Lower leg skin (tissue), 4 donors: ENCODE measurements around the gene CRMP1. TPM values are rescaled to one million over a fixed set of nuclear protein-coding genes. Genes with fewer than 3 reads are reported as not detected.

Experiments
- DNase-seq, 2 donors: peaks; one replicate each; pipeline ENCODE4 v3.0.0-alpha.2; 2019; ENCODE audit warnings: low spot score in 2 of 2
- H3K4me3 ChIP-seq: fragments of 200-600 bp; sonication (generic); 2 replicates; pipeline ENCODE4 v1.5.1; 2017; ENCODE audit warnings: mild to moderate bottlenecking, low read depth; ENCODE audit not compliant: poor library complexity, severe bottlenecking
- POLR2A ChIP-seq, 2 donors: fragments of 450-650 bp; IDR thresholded peaks; one replicate each; pipeline ENCODE4 v1.6.1; 2016 to 2017; ENCODE audit warnings: antibody characterized with exemption in 2 of 2, mild to moderate bottlenecking in 1 of 2, moderate library complexity in 1 of 2
- WGBS, 2 donors: methylation state at CpG; one replicate each; pipeline ENCODE4 v1.1.5; 2018; 5-methylcytosine and 5-hydroxymethylcytosine counted together
- intact Hi-C: fragments of 100-400 bp; cut with DNase I; formaldehyde crosslinking; loops from one replicate; pipeline ENCODE4 v1.15.0; 2023; ENCODE audit warnings: low total_unique reads
- total RNA-seq, 4 donors: library from RNA; depleted of rRNA; stranded (reverse); fragments of >200 nt; gene quantifications; one replicate each; pipeline ENCODE4 v1.1.0, GENCODE V29; 2016
- TF ChIP-seq, protein P1 (sequence below), 3 donors: fragments of 450-650 bp; IDR thresholded peaks; one replicate each; pipeline ENCODE4 v1.5.1; 2016; ENCODE audit warnings: antibody characterized with exemption in 3 of 3, mild to moderate bottlenecking in 3 of 3, moderate library complexity in 2 of 3

The CRMP1 gene
- total RNA-seq, 4 donors from 2014 or later: 0.17 to 1.2 (median 0.17) TPM; not detected in 1

DNA sequence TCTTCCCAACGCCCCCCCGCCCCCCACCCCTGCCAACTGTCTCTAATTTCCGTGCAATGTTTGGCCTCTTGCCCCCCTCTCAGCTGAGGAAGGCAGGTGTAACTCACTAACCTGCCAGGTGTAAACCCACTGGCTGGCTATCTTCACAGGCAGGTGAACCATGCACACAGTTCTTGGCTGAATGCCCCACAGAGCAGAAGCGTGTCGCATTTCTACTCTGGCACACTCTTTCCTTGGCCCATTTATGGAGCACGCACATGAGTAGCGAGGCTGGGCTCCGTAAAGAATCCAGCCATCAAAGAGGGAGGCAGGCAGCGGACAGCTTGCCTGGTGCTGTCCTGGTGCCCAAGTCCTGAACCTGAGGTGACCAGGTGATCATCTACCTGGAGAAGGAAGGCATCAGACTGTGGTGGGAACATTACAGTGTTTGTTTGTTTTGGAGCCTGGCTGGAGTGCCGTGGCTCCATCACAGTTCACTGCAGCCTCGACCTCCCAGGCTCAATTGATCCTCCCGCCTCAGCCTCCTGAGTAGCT lies 39.2 kb upstream of the CRMP1 start:
- intact Hi-C loops: no loop called here
- DNase-seq: peak in 1 of 2 donors; percentile 13
- whole genome bisulfite sequencing, 2 donors: 59 to 63% methylated on average over 12 of the region's 12 CpGs
- no peak overlapping the region for H3K4me3 ChIP-seq
- TF ChIP-seq, protein P1, sequence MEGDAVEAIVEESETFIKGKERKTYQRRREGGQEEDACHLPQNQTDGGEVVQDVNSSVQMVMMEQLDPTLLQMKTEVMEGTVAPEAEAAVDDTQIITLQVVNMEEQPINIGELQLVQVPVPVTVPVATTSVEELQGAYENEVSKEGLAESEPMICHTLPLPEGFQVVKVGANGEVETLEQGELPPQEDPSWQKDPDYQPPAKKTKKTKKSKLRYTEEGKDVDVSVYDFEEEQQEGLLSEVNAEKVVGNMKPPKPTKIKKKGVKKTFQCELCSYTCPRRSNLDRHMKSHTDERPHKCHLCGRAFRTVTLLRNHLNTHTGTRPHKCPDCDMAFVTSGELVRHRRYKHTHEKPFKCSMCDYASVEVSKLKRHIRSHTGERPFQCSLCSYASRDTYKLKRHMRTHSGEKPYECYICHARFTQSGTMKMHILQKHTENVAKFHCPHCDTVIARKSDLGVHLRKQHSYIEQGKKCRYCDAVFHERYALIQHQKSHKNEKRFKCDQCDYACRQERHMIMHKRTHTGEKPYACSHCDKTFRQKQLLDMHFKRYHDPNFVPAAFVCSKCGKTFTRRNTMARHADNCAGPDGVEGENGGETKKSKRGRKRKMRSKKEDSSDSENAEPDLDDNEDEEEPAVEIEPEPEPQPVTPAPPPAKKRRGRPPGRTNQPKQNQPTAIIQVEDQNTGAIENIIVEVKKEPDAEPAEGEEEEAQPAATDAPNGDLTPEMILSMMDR (IDR thresholded peaks at IDR 0.05): no peak
- TF ChIP-seq POLR2A (IDR thresholded peaks at IDR 0.05): no peak

GRCh38 chr4:5931526-5931925 lies 38.6 kb upstream of the CRMP1 start:
- peak in 1 of 2 donors; percentile 76 for DNase-seq
- WGBS, 2 donors: 38 to 46% methylated on average over 9 of the region's 9 CpGs
- intact Hi-C loops: no loop called here
- no peak overlapping the region for H3K4me3 ChIP-seq
- TF ChIP-seq, protein P1 (IDR thresholded peaks at IDR 0.05): no peak
- no peak for TF ChIP-seq POLR2A (IDR thresholded peaks at IDR 0.05)

DNA sequence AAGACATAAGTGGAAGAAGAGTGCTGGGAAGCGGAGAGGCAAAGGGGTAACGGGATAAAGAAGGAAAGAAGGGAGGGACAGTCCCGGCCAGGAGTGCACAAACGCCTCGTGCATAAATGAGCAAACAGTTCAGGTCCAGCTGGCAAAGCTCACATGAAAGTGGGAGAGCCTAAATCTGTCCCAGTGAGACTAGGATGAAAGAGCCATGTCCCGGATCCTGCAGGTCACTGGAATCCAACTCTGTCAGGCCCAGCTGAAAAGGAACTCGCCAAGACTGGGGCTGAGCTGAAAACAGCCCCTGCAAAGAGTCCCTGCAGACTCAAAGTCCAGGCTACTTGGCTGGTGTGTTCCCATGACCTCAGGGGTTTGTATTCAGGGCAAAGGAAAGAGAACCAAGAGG lies 38.0 kb upstream of the CRMP1 start:
- intact Hi-C loops: no loop called here
- no peak for TF ChIP-seq POLR2A (IDR thresholded peaks at IDR 0.05)
- TF ChIP-seq, protein P1 (IDR thresholded peaks at IDR 0.05): no peak
- peak in 1 of 2 donors; percentile 39 for DNase-seq
- no peak overlapping the region for H3K4me3 ChIP-seq
- 67 to 68% methylated on average over 7 of the region's 7 CpGs for WGBS, 2 donors

- TF ChIP-seq POLR2A (IDR thresholded peaks at IDR 0.05): no peak
- WGBS, 2 donors: 63 to 66% methylated on average over 8 of the region's 8 CpGs
- no peak overlapping the region for H3K4me3 ChIP-seq
- intact Hi-C loops: no loop called here
- peak in 1 of 2 donors; percentile 56 for DNase-seq
Measured at GRCh38 chr4:5930456-5930855, 37.6 kb upstream of the CRMP1 start.

GRCh38 chr4:5928844-5929420 lies 36.0 kb upstream of the CRMP1 start:
- WGBS, 2 donors: 67 to 73% methylated on average over 8 of the region's 8 CpGs
- TF ChIP-seq POLR2A (IDR thresholded peaks at IDR 0.05): no peak
- TF ChIP-seq, protein P1 (IDR thresholded peaks at IDR 0.05): no peak
- no peak for DNase-seq
- intact Hi-C loops: no loop called here
- H3K4me3 ChIP-seq: no peak overlapping the region

- intact Hi-C loops: no loop called here
- TF ChIP-seq POLR2A (IDR thresholded peaks at IDR 0.05): no peak
- TF ChIP-seq, protein P1 (IDR thresholded peaks at IDR 0.05): no peak
- H3K4me3 ChIP-seq: no peak overlapping the region
- DNase-seq: peak in 1 of 2 donors; percentile 67
- WGBS, 2 donors: 45 to 54% methylated on average over 8 of the region's 8 CpGs
Measured at GRCh38 chr4:5928274-5928673, 35.4 kb upstream of the CRMP1 start.
